ENCODE results near the gene NACA.

DNA sequence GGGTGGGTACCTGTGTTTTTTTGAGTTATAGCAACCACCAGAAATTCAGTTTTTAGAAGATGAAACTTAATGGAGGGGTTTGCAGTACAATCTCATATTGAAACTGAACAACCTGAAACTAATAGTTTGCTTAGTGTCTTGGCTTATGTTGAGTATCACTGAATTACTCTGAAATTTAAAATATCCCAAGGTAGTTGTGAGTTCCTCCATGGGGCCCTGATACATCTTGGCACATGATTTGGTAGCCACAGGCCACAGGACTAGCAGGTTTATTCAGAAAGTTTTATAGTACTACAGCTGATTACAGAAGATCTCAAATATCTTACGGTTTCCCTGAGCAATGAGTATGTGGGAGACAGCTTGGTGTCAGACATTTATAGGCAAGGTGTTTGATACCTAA, 47.4 kb downstream of the NACA start:
- TF ChIP-seq, protein P1, sequence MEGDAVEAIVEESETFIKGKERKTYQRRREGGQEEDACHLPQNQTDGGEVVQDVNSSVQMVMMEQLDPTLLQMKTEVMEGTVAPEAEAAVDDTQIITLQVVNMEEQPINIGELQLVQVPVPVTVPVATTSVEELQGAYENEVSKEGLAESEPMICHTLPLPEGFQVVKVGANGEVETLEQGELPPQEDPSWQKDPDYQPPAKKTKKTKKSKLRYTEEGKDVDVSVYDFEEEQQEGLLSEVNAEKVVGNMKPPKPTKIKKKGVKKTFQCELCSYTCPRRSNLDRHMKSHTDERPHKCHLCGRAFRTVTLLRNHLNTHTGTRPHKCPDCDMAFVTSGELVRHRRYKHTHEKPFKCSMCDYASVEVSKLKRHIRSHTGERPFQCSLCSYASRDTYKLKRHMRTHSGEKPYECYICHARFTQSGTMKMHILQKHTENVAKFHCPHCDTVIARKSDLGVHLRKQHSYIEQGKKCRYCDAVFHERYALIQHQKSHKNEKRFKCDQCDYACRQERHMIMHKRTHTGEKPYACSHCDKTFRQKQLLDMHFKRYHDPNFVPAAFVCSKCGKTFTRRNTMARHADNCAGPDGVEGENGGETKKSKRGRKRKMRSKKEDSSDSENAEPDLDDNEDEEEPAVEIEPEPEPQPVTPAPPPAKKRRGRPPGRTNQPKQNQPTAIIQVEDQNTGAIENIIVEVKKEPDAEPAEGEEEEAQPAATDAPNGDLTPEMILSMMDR (IDR thresholded peaks at IDR 0.05), result no peak
- TF ChIP-seq POLR2A (IDR thresholded peaks at IDR 0.05), result no peak
